ENCODE data around the gene SRI.

DNA sequence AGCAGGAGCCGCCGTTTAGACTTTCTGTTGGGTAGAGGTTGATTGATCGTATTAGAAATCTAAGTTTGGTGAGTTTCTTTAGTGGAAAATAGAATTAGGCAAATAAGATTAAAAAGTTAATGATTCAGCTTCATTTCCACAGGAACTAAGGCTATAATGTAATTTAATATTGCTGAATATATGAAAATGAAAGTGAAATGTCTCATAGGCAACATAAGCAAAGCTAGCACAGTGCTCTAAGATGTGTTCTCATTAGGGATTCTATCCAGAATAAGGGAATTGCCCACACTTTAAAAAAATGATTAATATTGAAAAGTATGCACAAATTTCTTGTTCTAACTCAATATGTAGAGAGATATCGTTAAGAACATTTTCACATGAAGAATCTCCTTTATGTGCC lies 47.0 kb downstream of the SRI start:
- TF ChIP-seq CEBPB (IDR thresholded peaks at IDR 0.05) (no peak), TAF1 (IDR thresholded peaks at IDR 0.05; ENCODE audit: low read depth) (no peak), EP300 (IDR thresholded peaks at IDR 0.05; ENCODE audit: borderline replicate concordance) (no peak), NFIC (IDR thresholded peaks at IDR 0.05) (no peak), CREB1 (IDR thresholded peaks at IDR 0.05; ENCODE audit: low read depth) (no peak), FOXM1 (IDR thresholded peaks at IDR 0.05; ENCODE audit: borderline replicate concordance, low read depth) (no peak), ZBTB7A (IDR thresholded peaks at IDR 0.05; ENCODE audit: low read depth) (no peak), RAD21 (IDR thresholded peaks at IDR 0.05; ENCODE audit: low read depth) (no peak), TEAD4 (IDR thresholded peaks at IDR 0.05) (no peak), MAX (IDR thresholded peaks at IDR 0.05) (no peak), REST (IDR thresholded peaks at IDR 0.05; ENCODE audit: low read depth) (no peak)

Data from Ishikawa (cell line).